Thyroid gland (tissue), 4 donors: ENCODE data around the gene GAL3ST1. TPM values are rescaled to one million over a fixed set of nuclear protein-coding genes. Genes with fewer than 3 reads are reported as not detected.

ENCODE experiments used
- DNase-seq, 2 donors: peaks; one replicate each; pipeline ENCODE4 v3.0.0-alpha.2; 2019
- H3K27ac ChIP-seq, 3 donors: fragments of 200-600 bp; sonication (generic); 1 replicate in 2 of 3; 2 replicates in 1 of 3; pipeline ENCODE4 v1.5.1; 2016 to 2019; ENCODE audit warnings: mild to moderate bottlenecking in 1 of 3, moderate library complexity in 1 of 3
- H3K27me3 ChIP-seq: fragments of 200-600 bp; sonication (generic); one replicate; pipeline ENCODE4 v1.5.1; 2019
- H3K36me3 ChIP-seq, 2 donors: fragments of 200-600 bp; sonication (generic); one replicate each; pipeline ENCODE4 v1.5.1; 2016 to 2019
- H3K4me1 ChIP-seq, 2 donors: fragments of 200-600 bp; sonication (generic); one replicate each; pipeline ENCODE4 v1.5.1; 2017 to 2019
- H3K4me3 ChIP-seq, 3 donors: fragments of 200-600 bp; sonication (generic); replicated peaks in 1 of 3; 1 replicate in 2 of 3; 2 replicates in 1 of 3; pipeline ENCODE4 v1.5.1; 2016; ENCODE audit warnings: mild to moderate bottlenecking in 1 of 3
- H3K9me3 ChIP-seq: fragments of 200-600 bp; sonication (generic); one replicate; pipeline ENCODE4 v1.5.1; 2017
- POLR2A ChIP-seq, 2 donors: fragments of 450-650 bp; IDR thresholded peaks; one replicate each; pipeline ENCODE4 v1.6.1; 2017; ENCODE audit warnings: antibody characterized with exemption in 2 of 2, mild to moderate bottlenecking in 2 of 2, moderate library complexity in 1 of 2
- WGBS, 2 donors: methylation state at CpG; one replicate each; pipeline ENCODE4 v1.1.5; 2017; 5-methylcytosine and 5-hydroxymethylcytosine counted together
- intact Hi-C: fragments of 100-400 bp; cut with DNase I; formaldehyde crosslinking; loops from one replicate; pipeline ENCODE4 v1.15.1; 2023
- total RNA-seq, 4 donors: library from RNA; depleted of rRNA; stranded (reverse); fragments of >200 nt; gene quantifications; one replicate each; pipeline ENCODE4 v1.2.3, GENCODE V29; 2016
- TF ChIP-seq, protein P1 (sequence below), 6 experiments: fragments of 200-600 bp in 3 of 6; fragments of 450-650 bp in 3 of 6; sonication (generic) in 3 of 6; IDR thresholded peaks; one replicate each; pipeline ENCODE4 v1.5.1; 2016 to 2019; ENCODE audit warnings: antibody characterized with exemption in 6 of 6, mild to moderate bottlenecking in 2 of 6, inconsistent platforms in 1 of 6, moderate library complexity in 1 of 6

GAL3ST1 gene
- total RNA-seq, 4 donors from 2014 or later: 0.50 to 1.4 (median 0.67) TPM; not detected in 1

GRCh38 chr22:30516273-30516672 is 58.2 kb downstream of the GAL3ST1 start:
- no peaks in the 10 kb centered on the region for H3K27me3 ChIP-seq
- no peaks in the 10 kb centered on the region for H3K9me3 ChIP-seq
- no peaks in the 10 kb centered on the region for H3K36me3 ChIP-seq
- intact Hi-C loops: no loop called here
- H3K4me1 ChIP-seq: no peaks in the 10 kb centered on the region
- DNase-seq: no peak
- H3K27ac ChIP-seq: no peak overlapping the region
- TF ChIP-seq POLR2A (IDR thresholded peaks at IDR 0.05): no peak
- 76 to 83% methylated on average over 6 of the region's 6 CpGs for WGBS, 2 donors
- no peak overlapping the region for H3K4me3 ChIP-seq

DNA sequence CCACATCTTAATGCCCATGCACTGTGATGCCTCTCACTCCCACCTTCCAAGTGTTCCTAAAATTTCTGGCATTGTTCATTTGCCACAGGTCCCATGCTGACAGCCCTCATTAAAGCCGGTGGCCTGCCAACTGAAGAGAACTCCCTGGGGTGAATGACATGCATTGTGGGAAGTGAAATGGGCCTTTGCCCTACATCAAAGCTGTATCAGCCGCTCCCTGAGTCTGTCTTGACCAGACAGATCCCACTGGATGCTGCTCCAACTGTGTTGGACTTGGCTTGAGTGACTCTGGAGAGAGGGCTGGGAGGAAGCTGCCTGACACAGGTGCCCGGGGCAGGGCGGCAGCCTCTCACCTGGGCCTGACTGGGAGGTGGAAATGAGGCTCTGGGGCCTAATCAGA is 60.2 kb downstream of the GAL3ST1 start:
- Histone ChIP-seq H3K4me3 (no peak overlapping the region), H3K36me3 (no peaks in the 10 kb centered on the region), H3K27ac (no peak overlapping the region), H3K9me3 (no peaks in the 10 kb centered on the region), H3K4me1 (no peaks in the 10 kb centered on the region), H3K27me3 (no peaks in the 10 kb centered on the region)
- DNase-seq: no peak
- intact Hi-C loops: no loop called here
- TF ChIP-seq POLR2A (IDR thresholded peaks at IDR 0.05): no peak
- TF ChIP-seq, protein P1, sequence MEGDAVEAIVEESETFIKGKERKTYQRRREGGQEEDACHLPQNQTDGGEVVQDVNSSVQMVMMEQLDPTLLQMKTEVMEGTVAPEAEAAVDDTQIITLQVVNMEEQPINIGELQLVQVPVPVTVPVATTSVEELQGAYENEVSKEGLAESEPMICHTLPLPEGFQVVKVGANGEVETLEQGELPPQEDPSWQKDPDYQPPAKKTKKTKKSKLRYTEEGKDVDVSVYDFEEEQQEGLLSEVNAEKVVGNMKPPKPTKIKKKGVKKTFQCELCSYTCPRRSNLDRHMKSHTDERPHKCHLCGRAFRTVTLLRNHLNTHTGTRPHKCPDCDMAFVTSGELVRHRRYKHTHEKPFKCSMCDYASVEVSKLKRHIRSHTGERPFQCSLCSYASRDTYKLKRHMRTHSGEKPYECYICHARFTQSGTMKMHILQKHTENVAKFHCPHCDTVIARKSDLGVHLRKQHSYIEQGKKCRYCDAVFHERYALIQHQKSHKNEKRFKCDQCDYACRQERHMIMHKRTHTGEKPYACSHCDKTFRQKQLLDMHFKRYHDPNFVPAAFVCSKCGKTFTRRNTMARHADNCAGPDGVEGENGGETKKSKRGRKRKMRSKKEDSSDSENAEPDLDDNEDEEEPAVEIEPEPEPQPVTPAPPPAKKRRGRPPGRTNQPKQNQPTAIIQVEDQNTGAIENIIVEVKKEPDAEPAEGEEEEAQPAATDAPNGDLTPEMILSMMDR (IDR thresholded peaks at IDR 0.05): no peak
- WGBS, 2 donors: 73 to 84% methylated on average over 2 to 4 of the region's 4 CpGs

GRCh38 chr22:30513462-30513861 is 61.0 kb downstream of the GAL3ST1 start:
- intact Hi-C loops: no loop called here
- TF ChIP-seq POLR2A (IDR thresholded peaks at IDR 0.05): no peak
- TF ChIP-seq, protein P1 (IDR thresholded peaks at IDR 0.05): no peak
- DNase-seq: no peak

DNA sequence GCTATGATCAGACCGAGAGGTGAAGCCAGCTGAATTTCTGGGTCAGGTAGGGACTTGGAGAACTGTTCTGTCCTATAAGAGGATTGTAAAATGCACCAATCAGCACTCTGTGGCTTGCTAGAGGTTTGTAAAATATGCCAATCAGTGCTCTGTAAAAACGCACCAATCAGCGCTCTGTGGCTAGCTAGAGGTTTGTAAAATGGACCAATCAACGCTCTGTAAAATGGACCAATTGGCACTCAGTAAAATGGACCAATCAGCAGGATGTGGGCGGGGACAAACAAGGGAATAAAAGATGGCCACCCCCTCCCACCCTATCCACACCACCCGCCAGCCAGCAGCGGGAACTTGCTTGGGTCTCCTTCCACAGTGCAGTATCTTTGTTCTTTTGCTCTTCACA is 62.6 kb downstream of the GAL3ST1 start:
- no peak for DNase-seq
- no peaks in the 10 kb centered on the region for H3K36me3 ChIP-seq
- TF ChIP-seq POLR2A (IDR thresholded peaks at IDR 0.05): no peak
- TF ChIP-seq, protein P1 (IDR thresholded peaks at IDR 0.05): no peak
- H3K27ac ChIP-seq: no peak overlapping the region
- H3K4me1 ChIP-seq: no peaks in the 10 kb centered on the region
- intact Hi-C loops: no loop called here
- no peaks in the 10 kb centered on the region for H3K9me3 ChIP-seq
- no peak overlapping the region for H3K4me3 ChIP-seq
- no peaks in the 10 kb centered on the region for H3K27me3 ChIP-seq
- WGBS, 2 donors: 87 to 96% methylated on average over 7 of the region's 7 CpGs

More at GRCh38 chr22:30513462-30513861, 61.0 kb downstream of the GAL3ST1 start:
- Histone ChIP-seq H3K9me3 (no peaks in the 10 kb centered on the region), H3K27ac (no peak overlapping the region), H3K4me1 (no peaks in the 10 kb centered on the region), H3K36me3 (no peaks in the 10 kb centered on the region), H3K27me3 (no peaks in the 10 kb centered on the region), H3K4me3 (no peak overlapping the region)
- WGBS, 2 donors: 89 to 96% methylated on average over 6 of the region's 6 CpGs

GRCh38 chr22:30511109-30511508 is 63.4 kb downstream of the GAL3ST1 start:
- Histone ChIP-seq H3K27me3 (no peaks in the 10 kb centered on the region), H3K9me3 (no peaks in the 10 kb centered on the region), H3K4me1 (no peaks in the 10 kb centered on the region), H3K4me3 (no peak overlapping the region), H3K27ac (no peak overlapping the region), H3K36me3 (no peaks in the 10 kb centered on the region)
- DNase-seq: no peak
- WGBS, 2 donors: 76 to 81% methylated on average over 9 of the region's 9 CpGs
- intact Hi-C loops: no loop called here
- no peak for TF ChIP-seq POLR2A (IDR thresholded peaks at IDR 0.05)
- TF ChIP-seq, protein P1 (IDR thresholded peaks at IDR 0.05): no peak

DNA sequence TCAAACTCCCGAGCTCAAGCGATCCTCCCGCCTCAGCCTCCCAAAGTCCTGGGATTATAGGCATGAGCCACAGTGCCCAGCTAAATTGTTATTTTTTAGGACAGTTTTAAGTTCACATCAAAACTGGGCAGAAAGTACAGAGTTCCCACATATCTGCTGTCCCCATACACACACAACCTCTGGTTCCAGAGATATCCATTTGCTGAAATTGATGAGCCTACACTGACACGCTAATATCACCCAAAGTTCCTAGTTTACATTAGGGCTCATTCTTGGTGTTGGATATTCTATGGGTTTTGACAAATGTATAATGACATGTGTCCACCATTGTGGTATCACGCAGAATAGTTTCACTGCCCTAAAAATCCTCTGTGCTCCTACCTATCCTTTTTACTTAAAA is 66.2 kb downstream of the GAL3ST1 start:
- Histone ChIP-seq H3K9me3 (no peaks in the 10 kb centered on the region), H3K27ac (no peak overlapping the region), H3K4me1 (peaks cover 0 to 4% of the 10 kb centered on the region in 2 donors), H3K4me3 (no peak overlapping the region), H3K36me3 (no peaks in the 10 kb centered on the region), H3K27me3 (no peaks in the 10 kb centered on the region)
- 79 to 81% methylated on average over 5 of the region's 5 CpGs for WGBS, 2 donors
- intact Hi-C loops: no loop called here
- TF ChIP-seq POLR2A (IDR thresholded peaks at IDR 0.05): no peak
- DNase-seq: no peak
